Endothelial cell (in vitro differentiated cells): ENCODE data around the gene PIP5KL1. TPM values are rescaled to one million over a fixed set of nuclear protein-coding genes. Genes with fewer than 3 reads are reported as not detected.

Source experiments
- DNase-seq: peaks from one replicate; pipeline ENCODE4 v3.0.0; 2021; ENCODE audit warnings: low spot score
- H3K27ac Mint-ChIP-seq: one replicate; pipeline ENCODE4 v1.8.0; 2021; ENCODE audit warnings: mixed read lengths, inconsistent platforms; ENCODE audit not compliant: unreplicated experiment
- H3K27me3 Mint-ChIP-seq: one replicate; pipeline ENCODE4 v1.8.0; 2021; ENCODE audit warnings: mild to moderate bottlenecking, moderate library complexity, mixed read lengths, inconsistent platforms; ENCODE audit not compliant: unreplicated experiment
- H3K36me3 Mint-ChIP-seq: one replicate; pipeline ENCODE4 v1.8.0; 2021; ENCODE audit warnings: mild to moderate bottlenecking, low read depth, mixed read lengths, inconsistent platforms; ENCODE audit not compliant: unreplicated experiment
- H3K4me1 Mint-ChIP-seq: one replicate; pipeline ENCODE4 v1.8.0; 2021; ENCODE audit warnings: mild to moderate bottlenecking, mixed read lengths, inconsistent platforms; ENCODE audit not compliant: unreplicated experiment
- H3K4me3 Mint-ChIP-seq: one replicate; pipeline ENCODE4 v1.8.0; 2021; ENCODE audit warnings: mild to moderate bottlenecking, mixed read lengths, inconsistent platforms; ENCODE audit not compliant: unreplicated experiment
- H3K9me3 Mint-ChIP-seq: one replicate; pipeline ENCODE4 v1.8.0; 2021; ENCODE audit warnings: mixed read lengths, inconsistent platforms; ENCODE audit not compliant: unreplicated experiment
- CTCF ChIP-seq: fragments of 200-600 bp; sonication (generic); IDR thresholded peaks from one replicate; pipeline ENCODE4 v1.5.0; 2021; ENCODE audit warnings: antibody characterized with exemption; ENCODE audit not compliant: unreplicated experiment
- total RNA-seq: library from RNA; stranded (reverse); fragmentation: NEBNext Ultra II Directional; extraction: Animal tissue kit (Norgen Biotek cat#: 25700); gene quantifications from one replicate; pipeline ENCODE4 v1.2.1, GENCODE V29; 2021; ENCODE audit not compliant: unreplicated experiment

The PIP5KL1 gene
- total RNA-seq, 1 donor from 2014 or later, result 2.4 TPM

DNA sequence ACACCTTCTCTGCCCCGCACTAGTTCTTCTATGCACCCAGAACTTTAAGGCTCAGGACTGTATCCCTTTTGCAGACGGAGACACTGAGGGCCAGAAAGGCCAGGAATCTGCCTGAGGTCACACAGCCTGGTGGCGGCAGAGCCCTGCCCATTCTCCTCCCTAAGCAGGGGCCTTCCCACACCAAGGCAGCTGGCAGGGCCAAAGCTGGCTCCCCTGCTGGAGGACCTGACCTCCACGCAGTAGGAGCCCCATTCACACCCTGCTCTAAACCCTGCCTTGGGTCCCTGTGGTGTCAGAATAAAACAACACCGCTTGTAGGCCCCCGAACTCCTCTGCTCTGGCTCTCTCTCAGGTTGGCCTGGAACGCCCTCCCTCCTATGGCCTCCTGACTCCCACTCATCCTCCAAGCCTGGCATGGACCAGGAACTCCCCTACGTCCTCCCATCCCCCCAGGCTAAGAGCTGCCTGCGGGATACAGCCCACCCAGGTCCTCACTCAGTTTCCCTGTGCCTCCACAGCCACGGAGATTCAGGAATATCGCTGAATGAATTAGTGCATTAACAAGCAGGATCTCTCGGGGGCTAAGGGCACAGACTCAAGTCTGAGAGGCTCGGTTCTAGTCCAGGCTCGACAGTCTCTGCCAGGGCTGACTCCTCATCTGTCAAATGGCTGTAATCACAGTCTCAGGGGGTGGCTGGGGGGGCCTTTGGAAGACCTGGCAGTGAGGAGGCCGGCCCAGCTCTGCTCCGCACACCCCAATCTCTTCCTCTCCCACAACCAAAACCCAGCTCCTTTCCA is 34.0 kb downstream of the PIP5KL1 start:
- H3K36me3 Mint-ChIP-seq, result peaks cover 40% of the 10 kb centered on the region
- no peak for TF ChIP-seq CTCF
- peak overlapping the region; percentile 51 for H3K4me3 Mint-ChIP-seq
- peaks cover 6% of the 10 kb centered on the region for H3K27me3 Mint-ChIP-seq
- peaks cover 22% of the 10 kb centered on the region for H3K4me1 Mint-ChIP-seq
- no peaks in the 10 kb centered on the region for H3K9me3 Mint-ChIP-seq
- no peak for DNase-seq
- H3K27ac Mint-ChIP-seq, result peak overlapping the region; percentile 8

DNA sequence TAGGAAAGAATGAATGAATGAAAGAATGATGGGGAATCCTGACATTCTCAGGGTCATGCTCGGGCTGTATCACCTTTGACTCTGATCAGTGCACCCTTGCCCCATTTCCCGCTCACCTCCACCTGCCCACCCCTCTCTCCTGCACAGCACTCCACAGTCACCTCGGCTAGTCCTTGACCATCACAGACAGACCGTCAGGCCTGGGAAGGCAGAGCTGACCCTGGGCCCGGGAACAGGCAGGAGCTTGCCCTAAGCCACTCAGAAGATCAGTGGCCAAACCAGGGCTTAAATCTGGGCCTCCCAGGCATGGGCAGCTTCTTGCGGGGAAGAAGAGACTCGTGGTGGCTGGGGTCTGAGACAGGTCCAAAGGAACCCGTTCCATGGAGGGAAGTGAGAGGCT is 34.8 kb downstream of the PIP5KL1 start:
- Mint-ChIP-seq H3K27me3 (peaks cover 4% of the 10 kb centered on the region), H3K4me1 (peaks cover 20% of the 10 kb centered on the region), H3K4me3 (peak overlapping the region; percentile 77), H3K27ac (no peak overlapping the region), H3K9me3 (no peaks in the 10 kb centered on the region), H3K36me3 (peaks cover 46% of the 10 kb centered on the region)
- DNase-seq, result no peak
- TF ChIP-seq CTCF, result no peak

DNA sequence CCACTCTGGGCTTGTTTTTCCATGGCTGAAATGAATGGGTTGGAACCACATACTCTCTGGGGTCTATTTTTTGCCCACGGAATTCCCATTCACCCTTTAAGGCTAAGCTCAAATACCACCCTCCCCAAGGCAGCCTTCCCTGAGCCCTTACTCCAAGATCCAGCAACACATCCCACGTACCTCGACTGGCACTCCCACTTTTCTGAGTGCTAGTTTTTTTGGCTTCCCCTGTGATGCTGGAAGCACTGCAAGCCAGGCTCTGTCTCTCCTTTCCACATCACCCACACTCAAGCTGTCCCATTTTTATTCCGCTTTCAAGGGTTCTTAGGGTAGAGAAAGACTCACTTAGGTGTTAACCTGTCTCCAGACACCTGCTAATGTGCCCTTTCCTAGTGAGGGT is 37.2 kb downstream of the PIP5KL1 start:
- DNase-seq, result no peak
- H3K27me3 Mint-ChIP-seq, result peaks cover 4% of the 10 kb centered on the region
- no peak for TF ChIP-seq CTCF
- H3K9me3 Mint-ChIP-seq, result no peaks in the 10 kb centered on the region
- H3K36me3 Mint-ChIP-seq, result peaks cover 56% of the 10 kb centered on the region
- H3K27ac Mint-ChIP-seq, result peak overlapping the region; percentile 26
- peaks cover 12% of the 10 kb centered on the region for H3K4me1 Mint-ChIP-seq
- peak overlapping the region; percentile 79 for H3K4me3 Mint-ChIP-seq

- no peak for DNase-seq
- Mint-ChIP-seq H3K27me3 (peaks cover 4% of the 10 kb centered on the region), H3K4me3 (peak overlapping the region; percentile 67), H3K27ac (no peak overlapping the region), H3K9me3 (no peaks in the 10 kb centered on the region), H3K4me1 (peaks cover 11% of the 10 kb centered on the region), H3K36me3 (peaks cover 57% of the 10 kb centered on the region)
- TF ChIP-seq CTCF, result no peak
Observed at GRCh38 chr9:127892831-127893230, 37.7 kb downstream of the PIP5KL1 start.

- no peak overlapping the region for H3K4me3 Mint-ChIP-seq
- H3K4me1 Mint-ChIP-seq, result peaks cover 9% of the 10 kb centered on the region
- H3K36me3 Mint-ChIP-seq, result peaks cover 57% of the 10 kb centered on the region
- no peak for TF ChIP-seq CTCF
- H3K27ac Mint-ChIP-seq, result no peak overlapping the region
- no peaks in the 10 kb centered on the region for H3K27me3 Mint-ChIP-seq
- DNase-seq, result no peak
- no peaks in the 10 kb centered on the region for H3K9me3 Mint-ChIP-seq
Observed at GRCh38 chr9:127890053-127890452, 40.5 kb downstream of the PIP5KL1 start.
